NT2/D1 (cell line): ENCODE results near the gene B3GNT3.

ENCODE experiments used
- SUZ12 ChIP-seq: IDR thresholded peaks from 2 replicates; pipeline ENCODE4 v1.6.1; 2011; ENCODE audit not compliant: insufficient read length, insufficient read depth; ENCODE audit errors: extremely low read depth
- ZNF274 ChIP-seq: IDR thresholded peaks from 2 replicates; pipeline ENCODE4 v1.6.1; 2011; ENCODE audit warnings: mild to moderate bottlenecking, low read depth, low read length

DNA sequence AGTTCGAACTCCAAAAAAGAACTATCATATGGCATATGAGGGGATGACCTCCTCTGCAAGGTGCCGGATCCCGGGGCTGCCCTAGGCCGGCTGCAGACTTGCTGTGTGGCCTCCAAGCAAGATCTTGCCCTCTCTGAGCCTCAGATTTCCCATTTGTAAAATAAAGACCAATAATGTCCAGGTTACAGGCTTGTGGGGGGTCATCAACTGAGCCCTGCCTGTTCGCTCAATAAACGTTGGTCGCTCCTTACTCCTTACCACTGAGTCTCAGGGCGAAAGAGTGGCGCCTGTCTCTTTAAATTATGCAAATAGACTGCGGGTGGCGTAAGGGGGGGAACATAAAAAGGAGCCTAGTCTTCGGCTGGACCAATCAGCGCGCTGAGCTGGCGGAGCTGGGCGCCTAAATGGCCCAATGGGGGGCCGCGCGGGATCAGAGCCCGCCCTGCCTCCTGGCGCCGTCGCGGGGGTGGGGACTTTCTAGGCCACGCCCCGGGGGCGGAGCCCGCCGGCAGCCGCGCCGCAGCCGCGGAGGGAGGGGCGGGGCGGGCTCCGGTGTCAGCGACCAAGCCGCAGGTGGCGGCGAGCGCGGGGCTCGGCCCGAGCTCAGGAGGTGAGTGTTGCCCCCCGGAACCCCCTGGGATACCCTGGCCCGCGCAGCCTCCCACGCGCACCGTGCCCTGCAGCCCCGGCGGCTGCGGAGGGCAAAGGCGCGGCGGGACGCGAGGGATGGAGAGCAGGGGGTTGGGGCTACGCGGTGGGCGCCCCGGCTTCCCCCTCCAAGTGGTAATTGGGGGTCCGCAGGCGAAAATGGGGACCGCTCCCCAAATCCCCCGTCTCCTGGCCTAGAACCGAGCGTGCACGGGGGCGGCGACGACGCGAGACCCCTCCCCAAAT, 47.5 kb upstream of the B3GNT3 start:
- TF ChIP-seq SUZ12 (no peak), ZNF274 (no peak)
